ENCODE results near the gene HSF5. TPM values are rescaled to one million over a fixed set of nuclear protein-coding genes. Genes with fewer than 3 reads are reported as not detected.

The HSF5 gene
- total and polyA plus RNA-seq, 2 of the 13 experiments (the other 11 are each of a cell fraction or from before 2014, with no cell fraction given) = not detected

DNA sequence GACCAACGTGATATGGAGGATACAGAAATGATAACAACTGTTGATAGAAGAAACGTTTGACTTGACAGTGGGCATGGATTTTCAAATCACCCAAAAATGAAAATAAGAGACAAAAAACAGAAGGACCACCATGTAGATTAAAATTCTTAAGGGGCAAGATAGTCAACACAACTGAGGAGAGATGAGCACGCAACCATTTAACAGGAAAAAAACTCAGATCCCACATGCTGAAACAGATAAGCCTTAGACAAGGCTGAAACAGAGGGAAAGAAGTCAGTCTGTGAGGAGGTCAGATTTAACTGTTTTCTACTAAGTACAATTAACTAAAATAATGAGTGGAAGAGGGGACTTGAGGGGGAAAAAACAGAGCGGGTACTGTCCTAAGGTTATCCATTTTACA is 92.0 kb downstream of the HSF5 start:
- ChIA-PET CTCF (ENCODE audit: low intra/inter-chr PET ratio, low total read pairs) (no interaction called here), POLR2A (interaction anchor here (1.0 to 4.7 kb wide), 7 partner anchors 9 to 32 kb away, joined by 3 to 81 read pairs (median 8); partner anchors contain the start of gene RNF43)
- Histone ChIP-seq H3K4me2 (ENCODE audit: low read depth, low read length) (peak overlapping the region; percentile 70), H3K9ac (ENCODE audit: insufficient read depth, low read depth, low read length) (0 out of 2 replicates have a peak overlapping the region, but pooled peaks have one; percentile 21), H3K79me2 (ENCODE audit: insufficient read depth, low read length) (peaks cover 95% of the 10 kb centered on the region), H2AFZ (ENCODE audit: low read length) (no peak overlapping the region), H3K4me1 (ENCODE audit: insufficient read depth, low read length) (peaks cover 97% of the 10 kb centered on the region), H3K4me3 (replicated peaks in 1 of 3; ENCODE audit: insufficient read depth in 1 of 3, low read depth in 2 of 3, low read length in 3 of 3) (no peak overlapping the region), H3K27me3 (ENCODE audit: control insufficient read depth in 1 of 2, insufficient read depth in 2 of 2, low read length in 2 of 2) (no peaks in the 10 kb centered on the region), H4K20me1 (ENCODE audit: insufficient read depth, low read length) (no peaks in the 10 kb centered on the region; the same call in 1 of the 2 replicates), H3K9me3 (ENCODE audit: low read length) (no peaks in the 10 kb centered on the region), H3K27ac (ENCODE audit: extremely low read length, insufficient read depth, low read length) (peak overlapping the region; percentile 75), H3K36me3 (replicated peaks in 1 of 2; ENCODE audit: control insufficient read depth in 1 of 2, insufficient read depth in 2 of 2, low read length in 2 of 2) (peaks cover 3 to 28% of the 10 kb centered on the region in 2 experiments; a peak in 4 of 5 replicates)
- TF ChIP-seq RBM22 (optimal IDR thresholded peaks at IDR 0.05; ENCODE audit: low read length) (peak; percentile 96), MTA3 (CRISPR knock-in tag; IDR thresholded peaks at IDR 0.05) (no peak), POLR2AphosphoS5 (IDR thresholded peaks at IDR 0.05; ENCODE audit: low read depth, low read length) (peak; percentile 21; the same call in 1 of the 2 replicates), MTA1 (CRISPR knock-in tag; IDR thresholded peaks at IDR 0.05; ENCODE audit: borderline replicate concordance) (no peak), GZF1 (CRISPR knock-in tag; IDR thresholded peaks at IDR 0.05) (no peak), TCF12 (IDR thresholded peaks at IDR 0.05) (no peak), TCF12 (CRISPR knock-in tag; IDR thresholded peaks at IDR 0.05) (no peak), PAX8 (CRISPR knock-in tag; IDR thresholded peaks at IDR 0.05; ENCODE audit: borderline replicate concordance) (no peak)
- BruUV-seq (replicated peaks) = no TSS peak
- ATAC-seq (no peak), DNase-seq (ENCODE audit: low spot score) (no peak), FAIRE-seq (no peak)
- 79% methylated on average over 4 of the region's 4 CpGs for WGBS (ENCODE audit: low lambda C conversion rate)
- intact Hi-C loops (cut with micrococcal nuclease; ENCODE audit: unreplicated experiment) (no loop called here), in situ Hi-C loops (cut with HindIII; ENCODE audit: extremely low pct_ligation_motif_present, low pct_unique_long_range_greater_than_20kb) (no loop called here)

DNA sequence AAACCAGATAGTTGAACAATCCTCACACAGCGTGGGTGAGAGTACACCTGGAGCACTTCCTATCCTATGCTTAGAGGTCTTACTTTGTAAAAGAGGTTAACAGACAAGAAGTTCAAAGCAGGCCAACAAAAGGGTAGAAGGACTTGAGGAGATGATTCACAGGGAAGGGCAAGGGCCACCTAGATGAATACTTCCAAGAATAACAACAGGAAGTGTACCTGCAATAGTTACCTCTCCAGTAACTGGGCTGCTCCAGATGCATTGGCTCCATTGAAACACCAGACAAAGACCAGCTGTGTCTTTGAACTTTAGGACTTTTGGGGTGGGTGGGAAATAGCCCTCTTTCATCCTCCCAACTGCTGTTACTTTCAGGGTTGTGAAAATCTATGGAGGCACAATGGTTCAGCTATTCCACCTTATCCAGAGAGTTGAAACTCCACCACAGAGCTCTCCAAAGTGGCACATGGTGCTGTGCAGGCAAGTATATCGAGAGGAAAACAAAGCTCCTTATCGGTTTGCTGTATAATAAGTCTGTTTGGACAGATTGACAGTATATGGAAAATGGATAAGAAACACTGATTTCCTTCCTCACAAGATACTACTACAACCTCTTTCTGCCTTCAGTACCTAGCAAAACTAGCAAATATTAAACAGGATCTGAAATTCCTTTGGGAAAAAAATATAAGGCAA is 93.5 kb downstream of the HSF5 start:
- ChIA-PET CTCF (ENCODE audit: low intra/inter-chr PET ratio, low total read pairs) (no interaction called here), POLR2A (interaction anchor here (0.8 to 4.7 kb wide), 13 partner anchors 10 to 237 kb away, joined by 3 to 81 read pairs (median 8); partner anchors contain the start of genes RNF43 and SUPT4H1)
- Histone ChIP-seq H3K4me3 (replicated peaks in 1 of 3; ENCODE audit: insufficient read depth in 1 of 3, low read depth in 2 of 3, low read length in 3 of 3) (peak overlapping the region in 2 of 3 experiments; percentile 1 to 15; a peak in 2 of 6 replicates), H3K4me2 (ENCODE audit: low read depth, low read length) (peak overlapping the region; percentile 70), H3K9me3 (ENCODE audit: low read length) (no peaks in the 10 kb centered on the region), H3K36me3 (replicated peaks in 1 of 2; ENCODE audit: control insufficient read depth in 1 of 2, insufficient read depth in 2 of 2, low read length in 2 of 2) (peaks cover 3 to 19% of the 10 kb centered on the region in 2 experiments; a peak in 3 of 5 replicates), H4K20me1 (ENCODE audit: insufficient read depth, low read length) (no peaks in the 10 kb centered on the region), H3K79me2 (ENCODE audit: insufficient read depth, low read length) (peaks cover 95% of the 10 kb centered on the region), H3K9ac (ENCODE audit: insufficient read depth, low read depth, low read length) (peak overlapping the region; percentile 50), H3K4me1 (ENCODE audit: insufficient read depth, low read length) (peaks cover 97% of the 10 kb centered on the region), H3K27ac (ENCODE audit: extremely low read length, insufficient read depth, low read length) (peak overlapping the region; percentile 75), H3K27me3 (ENCODE audit: control insufficient read depth in 1 of 2, insufficient read depth in 2 of 2, low read length in 2 of 2) (no peaks in the 10 kb centered on the region), H2AFZ (ENCODE audit: low read length) (no peak overlapping the region)
- 24% methylated on average over 3 of the region's 3 CpGs for WGBS (ENCODE audit: low lambda C conversion rate)
- DNase-seq (ENCODE audit: low spot score) (peak; percentile 93), FAIRE-seq (peak; percentile 73), ATAC-seq (peak; percentile 44)
- intact Hi-C loops (cut with micrococcal nuclease; ENCODE audit: unreplicated experiment) = no loop called here
- in situ Hi-C loops (cut with HindIII; ENCODE audit: extremely low pct_ligation_motif_present, low pct_unique_long_range_greater_than_20kb) = no loop called here
- no TSS peak for BruUV-seq (replicated peaks)
- TF ChIP-seq ONECUT2 (CRISPR knock-in tag; IDR thresholded peaks at IDR 0.05) = 0 out of 2 replicates have a peak, but pooled peaks have one; percentile 31
- no peak for TF ChIP-seq PRPF4 (IDR thresholded peaks at IDR 0.05; ENCODE audit: low read depth, low read length, poor library complexity, severe bottlenecking)
- TF ChIP-seq ZNF781 (CRISPR knock-in tag; IDR thresholded peaks at IDR 0.05; ENCODE audit: borderline replicate concordance, not compliant biosample characterization) = no peak
- peak; percentile 43; the same call in 1 of the 2 replicates for TF ChIP-seq ETV6 (CRISPR knock-in tag; conservative IDR thresholded peaks at IDR 0.05)
- no peak for TF ChIP-seq NFIB (CRISPR knock-in tag; IDR thresholded peaks at IDR 0.05; ENCODE audit: borderline replicate concordance)
- TF ChIP-seq KAT8 (CRISPR knock-in tag; IDR thresholded peaks at IDR 0.05) = peak; percentile 40; the same call in 1 of the 2 replicates
- TF ChIP-seq SP1 (IDR thresholded peaks at IDR 0.05) = no peak
- no peak for TF ChIP-seq SP1 (CRISPR knock-in tag; IDR thresholded peaks at IDR 0.05)
- TF ChIP-seq, protein P1, sequence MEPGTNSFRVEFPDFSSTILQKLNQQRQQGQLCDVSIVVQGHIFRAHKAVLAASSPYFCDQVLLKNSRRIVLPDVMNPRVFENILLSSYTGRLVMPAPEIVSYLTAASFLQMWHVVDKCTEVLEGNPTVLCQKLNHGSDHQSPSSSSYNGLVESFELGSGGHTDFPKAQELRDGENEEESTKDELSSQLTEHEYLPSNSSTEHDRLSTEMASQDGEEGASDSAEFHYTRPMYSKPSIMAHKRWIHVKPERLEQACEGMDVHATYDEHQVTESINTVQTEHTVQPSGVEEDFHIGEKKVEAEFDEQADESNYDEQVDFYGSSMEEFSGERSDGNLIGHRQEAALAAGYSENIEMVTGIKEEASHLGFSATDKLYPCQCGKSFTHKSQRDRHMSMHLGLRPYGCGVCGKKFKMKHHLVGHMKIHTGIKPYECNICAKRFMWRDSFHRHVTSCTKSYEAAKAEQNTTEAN (CRISPR knock-in tag; conservative IDR thresholded peaks at IDR 0.05) = peak; percentile 86; the same call in 1 of the 2 replicates
- peak; percentile 73; the same call in 1 of the 2 replicates for TF ChIP-seq ERF (CRISPR knock-in tag; IDR thresholded peaks at IDR 0.05)
- TF ChIP-seq HNRNPL (IDR thresholded peaks at IDR 0.05; ENCODE audit: low read depth, low read length) = no peak

Measured in HepG2 (cell line).